ENCODE results near the gene CAPN2.

CAPN2 gene

GRCh38 chr1:223770621-223771315 lies 58.4 kb downstream of the CAPN2 start:
- Histone ChIP-seq H3K27me3 (ENCODE audit: control insufficient read depth, insufficient read depth, low read length) (no peaks in the 10 kb centered on the region), H3K9ac (ENCODE audit: low read length) (no peak overlapping the region), H3K9me3 (ENCODE audit: control insufficient read depth, insufficient read depth, low read depth, low read length) (no peaks in the 10 kb centered on the region), H3K36me3 (ENCODE audit: control insufficient read depth, insufficient read depth, low read length) (peaks cover 68% of the 10 kb centered on the region), H3K4me3 (ENCODE audit: low read depth, low read length) (no peak overlapping the region), H3K27ac (ENCODE audit: low read depth, low read length) (no peak overlapping the region), H3K4me1 (ENCODE audit: control insufficient read depth, insufficient read depth, low read length) (peaks cover 23% of the 10 kb centered on the region)

GRCh38 chr1:223771469-223771813 lies 59.1 kb downstream of the CAPN2 start:
- Histone ChIP-seq H3K36me3 (ENCODE audit: control insufficient read depth, insufficient read depth, low read length) (peaks cover 68% of the 10 kb centered on the region), H3K27me3 (ENCODE audit: control insufficient read depth, insufficient read depth, low read length) (no peaks in the 10 kb centered on the region), H3K4me3 (ENCODE audit: low read depth, low read length) (peak overlapping the region; percentile 23; the same call in 1 of the 2 replicates), H3K4me1 (ENCODE audit: control insufficient read depth, insufficient read depth, low read length) (peaks cover 28% of the 10 kb centered on the region), H3K27ac (ENCODE audit: low read depth, low read length) (peak overlapping the region; percentile 77; the same call in 1 of the 2 replicates), H3K9ac (ENCODE audit: low read length) (peak overlapping the region; percentile 61), H3K9me3 (ENCODE audit: control insufficient read depth, insufficient read depth, low read depth, low read length) (no peaks in the 10 kb centered on the region)

- Histone ChIP-seq H3K9me3 (ENCODE audit: control insufficient read depth, insufficient read depth, low read depth, low read length) (no peaks in the 10 kb centered on the region), H3K4me3 (ENCODE audit: low read depth, low read length) (peak overlapping the region; percentile 23; the same call in 1 of the 2 replicates), H3K36me3 (ENCODE audit: control insufficient read depth, insufficient read depth, low read length) (peaks cover 72% of the 10 kb centered on the region), H3K4me1 (ENCODE audit: control insufficient read depth, insufficient read depth, low read length) (peaks cover 30% of the 10 kb centered on the region), H3K27me3 (ENCODE audit: control insufficient read depth, insufficient read depth, low read length) (no peaks in the 10 kb centered on the region), H3K27ac (ENCODE audit: low read depth, low read length) (peak overlapping the region; percentile 77; the same call in 1 of the 2 replicates), H3K9ac (ENCODE audit: low read length) (peak overlapping the region; percentile 61)
Measured at GRCh38 chr1:223771814-223772770, 59.8 kb downstream of the CAPN2 start.

- Histone ChIP-seq H3K4me3 (ENCODE audit: low read depth, low read length) (no peak overlapping the region), H3K27ac (ENCODE audit: low read depth, low read length) (peak overlapping the region; percentile 77; the same call in 1 of the 2 replicates), H3K4me1 (ENCODE audit: control insufficient read depth, insufficient read depth, low read length) (peaks cover 30% of the 10 kb centered on the region), H3K27me3 (ENCODE audit: control insufficient read depth, insufficient read depth, low read length) (no peaks in the 10 kb centered on the region), H3K9ac (ENCODE audit: low read length) (peak overlapping the region; percentile 49), H3K36me3 (ENCODE audit: control insufficient read depth, insufficient read depth, low read length) (peaks cover 77% of the 10 kb centered on the region), H3K9me3 (ENCODE audit: control insufficient read depth, insufficient read depth, low read depth, low read length) (no peaks in the 10 kb centered on the region)
Measured at GRCh38 chr1:223772771-223773160, 60.4 kb downstream of the CAPN2 start.

- Histone ChIP-seq H3K9me3 (ENCODE audit: control insufficient read depth, insufficient read depth, low read depth, low read length) (no peaks in the 10 kb centered on the region), H3K9ac (ENCODE audit: low read length) (no peak overlapping the region), H3K27me3 (ENCODE audit: control insufficient read depth, insufficient read depth, low read length) (no peaks in the 10 kb centered on the region), H3K4me3 (ENCODE audit: low read depth, low read length) (no peak overlapping the region), H3K27ac (ENCODE audit: low read depth, low read length) (no peak overlapping the region), H3K36me3 (ENCODE audit: control insufficient read depth, insufficient read depth, low read length) (peaks cover 86% of the 10 kb centered on the region), H3K4me1 (ENCODE audit: control insufficient read depth, insufficient read depth, low read length) (peaks cover 30% of the 10 kb centered on the region)
Measured at GRCh38 chr1:223774134-223774814, 61.9 kb downstream of the CAPN2 start.

GRCh38 chr1:223775054-223775453 lies 62.7 kb downstream of the CAPN2 start:
- H3K9me3 ChIP-seq (ENCODE audit: control insufficient read depth, insufficient read depth, low read depth, low read length) = no peaks in the 10 kb centered on the region
- no peak overlapping the region for H3K9ac ChIP-seq (ENCODE audit: low read length)
- no peaks in the 10 kb centered on the region for H3K27me3 ChIP-seq (ENCODE audit: control insufficient read depth, insufficient read depth, low read length)
- no peak overlapping the region for H3K27ac ChIP-seq (ENCODE audit: low read depth, low read length)
- peaks cover 86% of the 10 kb centered on the region for H3K36me3 ChIP-seq (ENCODE audit: control insufficient read depth, insufficient read depth, low read length)
- peaks cover 30% of the 10 kb centered on the region for H3K4me1 ChIP-seq (ENCODE audit: control insufficient read depth, insufficient read depth, low read length)
- H3K4me3 ChIP-seq (ENCODE audit: low read depth, low read length) = no peak overlapping the region

- Histone ChIP-seq H3K9ac (ENCODE audit: low read length) (no peak overlapping the region), H3K27me3 (ENCODE audit: control insufficient read depth, insufficient read depth, low read length) (no peaks in the 10 kb centered on the region), H3K36me3 (ENCODE audit: control insufficient read depth, insufficient read depth, low read length) (peaks cover 86% of the 10 kb centered on the region), H3K4me3 (ENCODE audit: low read depth, low read length) (no peak overlapping the region), H3K27ac (ENCODE audit: low read depth, low read length) (no peak overlapping the region), H3K4me1 (ENCODE audit: control insufficient read depth, insufficient read depth, low read length) (peaks cover 30% of the 10 kb centered on the region), H3K9me3 (ENCODE audit: control insufficient read depth, insufficient read depth, low read depth, low read length) (no peaks in the 10 kb centered on the region)
Measured at GRCh38 chr1:223775711-223776074, 63.4 kb downstream of the CAPN2 start.

GRCh38 chr1:223776075-223776814 lies 63.9 kb downstream of the CAPN2 start:
- H3K27me3 ChIP-seq (ENCODE audit: control insufficient read depth, insufficient read depth, low read length) = no peaks in the 10 kb centered on the region
- H3K4me3 ChIP-seq (ENCODE audit: low read depth, low read length) = no peak overlapping the region
- no peak overlapping the region for H3K27ac ChIP-seq (ENCODE audit: low read depth, low read length)
- no peaks in the 10 kb centered on the region for H3K9me3 ChIP-seq (ENCODE audit: control insufficient read depth, insufficient read depth, low read depth, low read length)
- H3K36me3 ChIP-seq (ENCODE audit: control insufficient read depth, insufficient read depth, low read length) = peaks cover 85% of the 10 kb centered on the region
- no peak overlapping the region for H3K9ac ChIP-seq (ENCODE audit: low read length)
- H3K4me1 ChIP-seq (ENCODE audit: control insufficient read depth, insufficient read depth, low read length) = peaks cover 25% of the 10 kb centered on the region

- Histone ChIP-seq H3K27ac (ENCODE audit: low read depth, low read length) (no peak overlapping the region), H3K4me3 (ENCODE audit: low read depth, low read length) (no peak overlapping the region), H3K9ac (ENCODE audit: low read length) (no peak overlapping the region), H3K4me1 (ENCODE audit: control insufficient read depth, insufficient read depth, low read length) (peaks cover 18% of the 10 kb centered on the region), H3K27me3 (ENCODE audit: control insufficient read depth, insufficient read depth, low read length) (no peaks in the 10 kb centered on the region), H3K9me3 (ENCODE audit: control insufficient read depth, insufficient read depth, low read depth, low read length) (no peaks in the 10 kb centered on the region), H3K36me3 (ENCODE audit: control insufficient read depth, insufficient read depth, low read length) (peaks cover 80% of the 10 kb centered on the region)
Measured at GRCh38 chr1:223776826-223777454, 64.6 kb downstream of the CAPN2 start.

- H3K4me3 ChIP-seq (ENCODE audit: low read depth, low read length) = no peak overlapping the region
- H3K9me3 ChIP-seq (ENCODE audit: control insufficient read depth, insufficient read depth, low read depth, low read length) = no peaks in the 10 kb centered on the region
- no peaks in the 10 kb centered on the region for H3K27me3 ChIP-seq (ENCODE audit: control insufficient read depth, insufficient read depth, low read length)
- H3K4me1 ChIP-seq (ENCODE audit: control insufficient read depth, insufficient read depth, low read length) = peaks cover 7% of the 10 kb centered on the region; the same call in 1 of the 2 replicates
- H3K36me3 ChIP-seq (ENCODE audit: control insufficient read depth, insufficient read depth, low read length) = peaks cover 79% of the 10 kb centered on the region
- no peak overlapping the region for H3K9ac ChIP-seq (ENCODE audit: low read length)
- H3K27ac ChIP-seq (ENCODE audit: low read depth, low read length) = no peak overlapping the region
Measured at GRCh38 chr1:223780318-223780717, 68.0 kb downstream of the CAPN2 start.

Measured in HUES6 (cell line).